Activated naive CD4-positive, alpha-beta T cell (primary cell): ENCODE measurements around the gene LIPA.
A peak's percentile ranks its signal among the peaks of the same experiment; 100 is the strongest.

Source experiments
- DNase-seq, 4 experiments: peaks; one replicate each; lab custom pipeline; 2025; lab: John Stamatoyannopoulos, UW

The LIPA gene

GRCh38 chr10:89240519-89240918, 11.1 kb downstream of the LIPA start:
- DNase-seq: no peak

- DNase-seq: no peak
Observed at GRCh38 chr10:89238956-89239644, 12.5 kb downstream of the LIPA start.

- no peak for DNase-seq
Observed at GRCh38 chr10:89237849-89238248, 13.7 kb downstream of the LIPA start.

GRCh38 chr10:89236226-89236797, 15.3 kb downstream of the LIPA start:
- DNase-seq: no peak

GRCh38 chr10:89235073-89235798, 16.3 kb downstream of the LIPA start:
- no peak for DNase-seq

GRCh38 chr10:89233033-89233432, 18.5 kb downstream of the LIPA start:
- no peak for DNase-seq

GRCh38 chr10:89228962-89229361, 22.6 kb downstream of the LIPA start:
- DNase-seq: no peak

GRCh38 chr10:89228146-89228545, 23.4 kb downstream of the LIPA start:
- no peak for DNase-seq

- no peak for DNase-seq
Observed at GRCh38 chr10:89226891-89227290, 24.7 kb downstream of the LIPA start.

GRCh38 chr10:89224739-89225443, 26.7 kb downstream of the LIPA start:
- no peak for DNase-seq

- DNase-seq: no peak
Observed at GRCh38 chr10:89221919-89222318, 29.7 kb downstream of the LIPA start.

GRCh38 chr10:89219513-89220218, 31.9 kb downstream of the LIPA start:
- no peak for DNase-seq

GRCh38 chr10:89217057-89217990, 34.3 kb downstream of the LIPA start:
- DNase-seq: peak in 3 of 4 experiments; percentile 20 to 42 (median 24)

- DNase-seq: no peak
Observed at GRCh38 chr10:89216056-89216455, 35.5 kb downstream of the LIPA start.

- no peak for DNase-seq
Observed at GRCh38 chr10:89215511-89215910, 36.1 kb downstream of the LIPA start.

- DNase-seq: no peak
Observed at GRCh38 chr10:89214566-89215165, 36.9 kb downstream of the LIPA start.

GRCh38 chr10:89213191-89213808, 38.3 kb downstream of the LIPA start:
- DNase-seq: no peak

GRCh38 chr10:89210794-89211425, 40.7 kb downstream of the LIPA start:
- no peak for DNase-seq

- DNase-seq: no peak
Observed at GRCh38 chr10:89209718-89210117, 41.9 kb downstream of the LIPA start.
